Muscle of back (tissue), 11 donors: ENCODE results near the gene OR10R2. TPM values are rescaled to one million over a fixed set of nuclear protein-coding genes. Genes with fewer than 3 reads are reported as not detected.

Experiments
- DNase-seq, 3 donors: peaks; one replicate each; pipeline versions ENCODE4 v3.0.0 to v3.0.0-alpha.2; 2013
- polyA plus RNA-seq, 10 donors: library from polyadenylated mRNA; unstranded; fragments of 120-200 nt; gene quantifications; one replicate each; pipeline ENCODE4 v1.2.1, GENCODE V29; 2013; ENCODE audit not compliant: insufficient read length in 10 of 10

OR10R2 gene
- polyA plus RNA-seq, 10 donors: not detected

- peak in 1 of 3 donors; percentile 30 for DNase-seq
These were observed 55.3 kb downstream of the OR10R2 start for GRCh38 chr1:158527190-158527815.

Other genes starting within 250 kb of the OR10R2 start
- gene CD1A, start 217.8 kb upstream of the OR10R2 start, polyA plus RNA-seq: under 1 TPM in 2 of 10 donors, not detected in 8; 0.08 to 0.16 TPM
- 1 to 10 TPM in 7 of 10 donors, under 1 TPM in 3; 0.47 to 1.6 (median 1.2) TPM for gene CD1C, start 182.3 kb upstream of the OR10R2 start, polyA plus RNA-seq
- under 1 TPM in 1 of 10 donors, not detected in 9; 0.12 TPM for gene CD1B, start 140.7 kb upstream of the OR10R2 start, polyA plus RNA-seq
- gene CD1E, start 118.3 kb upstream of the OR10R2 start, polyA plus RNA-seq: under 1 TPM in 5 of 10 donors, not detected in 5; 0.23 to 0.63 (median 0.33) TPM
- not detected for gene OR10T2, start 72.8 kb upstream of the OR10R2 start, polyA plus RNA-seq
- not detected for gene OR10K2, start 46.0 kb upstream of the OR10R2 start, polyA plus RNA-seq
- gene OR10K1, start 10.4 kb upstream of the OR10R2 start, polyA plus RNA-seq: not detected
- not detected for gene OR6Y1, start 82.2 kb downstream of the OR10R2 start, polyA plus RNA-seq
- not detected for gene OR6P1, start 98.4 kb downstream of the OR10R2 start, polyA plus RNA-seq
- gene OR10X1, start 107.7 kb downstream of the OR10R2 start, polyA plus RNA-seq: not detected
- under 1 TPM in 9 of 10 donors, not detected in 1; 0.04 to 0.12 (median 0.07) TPM for gene OR10Z1, start 133.0 kb downstream of the OR10R2 start, polyA plus RNA-seq
- 1 to 10 TPM; 1.4 to 8.1 (median 3.3) TPM for gene SPTA1, start 214.5 kb downstream of the OR10R2 start, polyA plus RNA-seq
- gene OR6K2, start 228.4 kb downstream of the OR10R2 start, polyA plus RNA-seq: not detected
- gene OR6K3, start 248.5 kb downstream of the OR10R2 start, polyA plus RNA-seq: not detected